Epithelial cell of prostate (primary cell): Measurements from ENCODE around the gene SCN9A.

ENCODE experiments used
- DNase-seq: peaks from one replicate; pipeline ENCODE4 v3.0.0-alpha.2; 2011; ENCODE audit warnings: low read depth, low spot score
- H3K27ac ChIP-seq: fragments of 450-650 bp; 2 replicates; pipeline ENCODE4 v1.5.1; 2017; ENCODE audit warnings: mild to moderate bottlenecking

The SCN9A gene

DNA sequence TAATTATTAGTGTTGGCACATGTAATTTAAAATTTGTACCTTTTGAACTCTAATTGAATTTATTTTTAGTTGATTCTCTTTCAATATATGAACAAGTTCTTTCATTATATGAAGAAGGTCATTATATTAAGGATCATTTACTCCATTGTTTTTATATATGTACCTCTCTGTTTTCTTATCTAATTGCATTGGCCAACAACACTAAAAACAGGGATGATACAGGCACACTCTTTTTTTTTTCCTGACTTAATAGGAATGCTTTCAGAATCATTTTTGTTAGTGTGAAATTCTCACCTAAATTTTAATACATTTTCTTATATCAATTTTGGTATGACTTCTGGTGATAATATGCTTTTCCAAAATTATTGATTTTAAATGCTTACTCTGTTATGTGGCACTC, 173.0 kb downstream of the SCN9A start:
- no peak overlapping the region for H3K27ac ChIP-seq
- no peak for DNase-seq

DNA sequence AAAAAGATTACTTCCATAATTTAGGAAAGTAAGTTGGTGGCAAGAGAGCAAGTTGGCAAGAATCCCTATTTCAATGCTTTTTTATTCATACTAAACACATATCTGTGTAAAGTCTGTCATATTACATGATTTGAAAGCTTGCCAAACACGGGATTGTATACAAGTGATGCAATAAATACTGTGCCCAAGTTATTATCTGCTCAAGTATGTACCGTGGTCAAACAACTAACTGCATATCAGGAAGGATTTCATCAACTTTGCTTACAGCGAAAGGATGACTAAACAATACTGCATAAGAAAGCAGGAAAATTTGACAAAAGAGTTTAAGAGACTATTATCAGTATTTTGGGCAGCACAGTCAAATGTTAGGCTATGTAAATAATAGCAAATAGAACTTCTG, 178.3 kb downstream of the SCN9A start:
- DNase-seq: no peak
- no peak overlapping the region for H3K27ac ChIP-seq

DNA sequence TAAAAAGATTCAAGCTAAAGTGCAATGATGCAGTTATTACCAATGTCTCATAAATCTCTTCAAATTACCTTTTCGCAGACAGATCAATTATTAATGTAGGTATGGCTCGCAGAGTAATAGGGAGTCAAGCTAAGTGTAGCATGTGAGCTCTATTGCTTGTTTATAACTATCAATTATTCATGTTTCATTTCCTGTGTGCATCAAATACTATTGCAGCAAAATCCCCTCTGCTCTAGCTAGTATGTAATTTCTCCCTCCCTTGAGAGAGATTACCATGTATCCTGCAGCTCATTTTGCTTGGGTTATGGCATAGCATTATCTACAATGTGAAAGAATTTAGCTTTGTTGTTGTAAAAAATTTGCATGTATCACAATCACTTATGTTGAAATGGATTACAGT, 182.3 kb downstream of the SCN9A start:
- no peak for DNase-seq
- H3K27ac ChIP-seq: no peak overlapping the region

DNA sequence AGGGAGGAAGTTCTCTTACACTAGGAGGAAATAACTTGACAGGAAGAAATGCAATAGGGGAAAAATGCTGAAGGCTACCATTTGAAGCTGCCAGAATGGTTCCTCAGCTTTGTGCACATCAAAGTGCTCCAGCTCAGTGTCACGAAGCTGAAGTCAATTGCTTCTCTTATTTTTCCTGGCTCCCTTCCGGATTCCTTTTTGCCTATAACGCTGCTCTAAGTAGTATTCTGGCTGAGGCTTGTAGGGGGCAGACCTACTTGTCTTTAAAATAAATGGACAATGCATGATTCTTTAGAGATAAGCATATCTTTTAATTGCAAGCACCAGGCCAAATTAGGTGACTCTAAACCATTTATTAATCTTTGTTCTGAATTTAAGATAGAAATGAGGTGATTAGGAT, 187.7 kb downstream of the SCN9A start:
- no peak for DNase-seq
- no peak overlapping the region for H3K27ac ChIP-seq

DNA sequence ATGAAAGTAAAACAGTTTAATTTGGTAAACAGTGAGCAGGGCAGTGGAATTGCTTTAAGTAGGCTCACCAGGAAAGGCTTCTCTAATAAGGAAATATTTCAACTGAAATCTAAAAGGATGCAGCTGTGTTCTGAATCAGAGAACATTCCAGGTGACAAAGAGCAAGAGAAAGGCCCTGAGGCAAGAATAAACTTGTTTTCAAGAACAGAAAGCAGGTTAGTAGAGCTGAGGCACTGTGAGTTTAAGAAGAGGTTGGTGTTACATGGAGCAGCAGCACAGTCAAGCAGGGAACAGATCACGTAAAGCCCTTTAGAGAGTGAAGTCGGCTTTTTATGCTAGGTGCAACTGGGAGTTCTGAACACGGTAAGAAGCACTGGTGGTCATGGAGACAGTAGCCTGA, 191.0 kb downstream of the SCN9A start:
- DNase-seq: peak; percentile 93
- H3K27ac ChIP-seq: peak overlapping the region; percentile 93

DNA sequence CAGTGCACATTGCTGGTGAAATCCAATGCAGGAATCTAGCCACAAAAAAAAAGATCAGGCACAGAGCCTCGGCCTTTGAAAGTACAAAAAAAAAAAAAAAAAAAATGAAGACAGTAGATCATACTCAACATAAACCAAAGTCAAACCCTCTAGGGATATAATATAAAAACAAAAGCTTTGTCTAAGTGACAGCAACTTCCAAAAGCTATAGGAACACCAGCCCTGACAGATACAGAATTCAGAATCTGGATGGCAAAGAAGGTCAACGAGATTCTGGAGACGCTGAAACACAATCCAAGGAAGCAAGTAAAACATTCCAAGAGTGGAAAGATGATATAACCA, 194.0 kb downstream of the SCN9A start:
- no peak overlapping the region for H3K27ac ChIP-seq
- no peak for DNase-seq

DNA sequence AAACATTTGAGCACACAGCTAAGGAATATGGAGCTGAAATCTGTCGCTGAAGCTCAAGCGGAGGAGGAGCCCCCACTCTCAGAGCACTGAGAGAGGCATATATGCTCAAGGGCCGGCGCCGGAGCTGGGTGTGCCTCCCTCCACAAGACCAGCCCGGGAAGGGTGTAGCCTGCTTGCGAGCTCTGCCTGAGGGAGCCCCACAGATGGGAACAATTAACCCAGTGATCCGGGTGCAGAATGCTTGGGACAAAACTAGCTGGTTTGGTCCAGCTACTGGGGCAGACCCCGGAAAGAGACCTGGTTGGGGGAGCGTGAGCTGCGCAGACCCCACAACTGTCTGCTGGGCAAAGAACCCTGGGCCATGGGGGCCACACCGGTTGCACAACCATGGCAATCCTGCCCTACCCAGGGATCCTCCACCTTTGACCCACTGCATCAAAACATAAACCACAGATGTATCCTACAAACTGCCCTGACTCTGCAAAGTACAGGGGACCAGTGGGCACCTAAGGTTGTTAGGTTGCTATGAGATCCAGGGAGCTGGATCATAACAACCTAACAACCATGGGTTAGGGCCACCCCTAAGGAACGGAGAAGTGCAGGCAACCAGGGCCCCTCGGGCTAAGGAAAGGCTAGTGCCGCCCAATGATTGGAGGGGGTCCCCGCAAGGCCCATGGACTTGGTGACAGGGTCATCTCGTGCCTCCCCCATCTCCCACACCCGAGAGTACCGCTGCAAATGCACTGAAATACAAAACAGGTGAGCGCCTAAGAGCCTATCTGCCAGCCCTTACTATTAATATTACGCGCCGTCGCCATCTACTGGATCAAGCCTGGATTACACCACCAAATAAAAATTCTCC, 194.6 kb downstream of the SCN9A start:
- no peak for DNase-seq
- no peak overlapping the region for H3K27ac ChIP-seq

DNA sequence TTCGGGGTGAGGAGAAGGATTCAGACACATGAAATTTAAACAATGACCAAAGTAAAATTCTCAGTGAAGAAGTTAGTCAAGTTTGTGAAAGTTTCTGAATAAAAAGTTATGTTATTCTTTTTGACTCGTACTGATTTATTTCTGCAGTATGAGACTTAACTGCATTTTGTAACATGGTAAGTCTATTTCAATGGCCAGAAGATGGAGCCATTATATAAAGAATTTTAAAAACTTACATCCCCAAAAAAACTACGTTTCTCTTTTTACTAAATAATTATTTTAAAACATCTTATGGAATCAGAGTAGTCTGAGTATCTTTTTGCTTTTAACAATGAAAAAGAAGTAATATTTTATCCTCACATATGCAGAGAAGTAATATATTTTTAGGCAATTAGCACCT, 196.5 kb downstream of the SCN9A start:
- H3K27ac ChIP-seq: no peak overlapping the region
- DNase-seq: no peak

DNA sequence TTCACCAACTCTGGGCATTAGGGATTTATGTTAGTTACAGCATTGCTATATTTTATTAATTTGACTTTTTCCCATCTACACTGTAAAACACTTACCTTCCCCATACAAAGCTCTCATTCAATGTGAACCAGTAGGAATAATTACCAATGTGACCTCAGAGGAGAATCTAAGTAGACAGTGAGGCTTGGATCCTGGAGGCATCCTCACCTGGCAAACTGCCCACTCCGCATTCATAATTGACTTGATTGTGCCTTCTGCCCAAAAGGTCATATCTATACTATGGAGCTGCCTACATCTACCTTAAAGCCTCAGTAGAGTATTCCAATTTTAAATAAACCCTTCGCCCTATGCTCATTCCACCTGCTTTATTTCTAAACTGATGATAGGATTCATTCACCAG, 202.5 kb downstream of the SCN9A start:
- DNase-seq: no peak
- no peak overlapping the region for H3K27ac ChIP-seq

DNA sequence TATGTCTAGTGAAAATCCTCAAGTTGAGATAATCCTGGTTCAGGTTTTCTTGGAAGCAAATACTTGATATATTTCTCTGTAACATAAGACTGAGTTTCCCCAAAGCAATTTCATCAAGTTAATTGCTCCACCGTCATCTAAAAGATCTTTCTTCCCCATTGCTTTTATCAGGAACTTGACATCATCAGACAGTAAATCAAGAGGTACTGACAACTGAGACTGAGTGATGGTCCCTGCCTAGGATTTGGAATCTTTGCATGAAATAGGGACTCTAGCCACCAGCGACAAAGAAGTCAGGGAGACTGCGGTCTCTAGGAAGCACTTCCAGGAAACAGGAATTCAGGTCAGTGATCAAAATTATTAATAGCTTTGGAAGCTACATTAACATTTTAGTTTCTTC, 204.5 kb downstream of the SCN9A start:
- DNase-seq: no peak
- H3K27ac ChIP-seq: no peak overlapping the region

DNA sequence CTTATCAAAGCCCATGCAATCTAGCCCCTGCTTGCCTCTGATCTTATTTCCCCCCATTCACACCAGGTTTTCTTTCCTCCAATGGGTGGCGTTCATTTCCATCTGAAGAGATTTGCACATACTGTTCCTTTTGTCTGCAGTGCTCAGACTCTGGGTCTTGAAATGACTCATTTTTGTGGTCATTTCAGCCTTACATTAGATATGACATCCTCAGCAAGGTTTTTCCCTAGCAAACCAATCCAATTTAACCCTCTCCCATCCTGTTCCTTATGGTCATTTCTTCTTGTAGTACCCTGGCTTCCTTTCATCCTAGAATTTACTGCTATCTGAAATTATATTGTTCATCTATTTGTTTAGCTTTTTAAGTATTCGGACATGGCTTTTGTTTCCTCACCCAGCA, 205.4 kb downstream of the SCN9A start:
- H3K27ac ChIP-seq: no peak overlapping the region
- no peak for DNase-seq

DNA sequence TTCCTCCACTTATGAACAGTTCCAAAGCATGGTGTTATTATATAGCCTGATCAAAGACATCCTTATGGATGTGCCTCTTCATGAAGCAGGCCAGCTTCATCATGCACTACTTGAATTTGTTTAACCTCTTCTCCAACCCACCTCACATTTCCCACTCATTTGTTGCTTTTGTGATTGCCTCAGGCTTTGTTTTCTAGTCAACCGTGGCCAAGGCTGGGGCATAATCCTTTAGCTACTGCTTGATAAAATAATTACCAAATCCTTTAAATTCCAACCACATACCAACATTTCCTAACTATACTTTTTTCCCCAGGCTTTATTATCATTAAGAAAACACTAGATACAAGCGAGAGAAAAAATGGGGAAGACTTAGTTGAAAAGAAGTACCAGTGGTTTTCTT, 208.3 kb downstream of the SCN9A start:
- DNase-seq: no peak
- no peak overlapping the region for H3K27ac ChIP-seq

DNA sequence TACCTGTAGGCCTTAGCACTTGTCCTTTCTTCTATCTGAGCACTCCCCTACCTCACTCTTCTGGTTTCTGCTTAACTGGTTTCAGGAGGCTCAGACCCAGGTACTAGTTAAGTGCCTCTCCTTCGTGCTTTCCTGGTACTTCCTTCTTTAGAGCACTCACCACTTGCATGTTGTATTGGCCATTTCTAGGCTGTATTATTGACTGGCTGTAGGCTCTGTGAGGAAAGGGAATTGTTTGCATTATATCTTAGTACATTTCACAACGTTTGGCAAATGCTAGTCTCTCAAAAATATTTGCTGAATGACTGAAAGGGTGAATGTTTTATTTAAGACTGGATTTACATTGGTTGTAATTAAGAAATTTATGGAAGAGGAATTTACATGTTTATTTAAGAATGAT, 212.0 kb downstream of the SCN9A start:
- no peak for DNase-seq
- H3K27ac ChIP-seq: no peak overlapping the region

DNA sequence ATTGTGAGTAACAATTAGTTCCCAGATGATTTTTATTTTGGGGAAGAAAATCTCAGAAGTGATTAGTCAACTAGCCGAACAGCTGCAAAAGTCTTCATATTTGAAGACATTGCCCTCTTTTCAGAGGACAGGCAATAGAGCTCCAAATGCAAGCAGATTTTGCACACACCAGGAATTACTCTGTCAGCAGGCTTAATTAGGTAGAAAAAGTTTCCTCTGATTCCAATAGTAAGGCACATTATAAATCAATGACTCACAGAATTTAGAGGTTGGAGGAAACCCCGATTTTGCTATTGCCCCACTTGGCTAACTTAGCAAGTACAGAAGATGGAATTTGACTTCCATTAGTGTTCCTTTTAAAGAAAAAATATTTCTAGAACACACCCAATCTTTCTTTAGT, 217.2 kb downstream of the SCN9A start:
- DNase-seq: no peak

DNA sequence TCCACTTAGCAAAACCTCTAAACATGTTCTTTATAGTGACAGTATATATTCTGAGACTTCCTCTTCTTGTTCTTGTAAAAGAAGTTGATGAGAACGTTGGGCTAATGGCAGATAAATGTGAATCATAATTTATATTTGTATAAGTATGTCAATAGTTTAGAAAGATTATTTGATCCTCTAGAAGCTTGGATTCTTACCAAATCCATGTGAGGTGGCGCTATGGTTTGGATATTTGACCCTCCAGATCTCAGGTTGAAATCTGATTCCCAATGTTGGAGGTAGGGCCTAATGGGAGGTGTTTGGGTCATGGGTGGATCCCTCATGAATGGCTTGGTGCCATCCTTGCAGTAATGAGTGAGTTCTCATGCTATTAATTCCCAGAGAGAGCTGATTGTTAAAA, 218.2 kb downstream of the SCN9A start:
- no peak for DNase-seq

More for the DNA sequence above, 217.2 kb downstream of the SCN9A start:
- no peak overlapping the region for H3K27ac ChIP-seq

DNA sequence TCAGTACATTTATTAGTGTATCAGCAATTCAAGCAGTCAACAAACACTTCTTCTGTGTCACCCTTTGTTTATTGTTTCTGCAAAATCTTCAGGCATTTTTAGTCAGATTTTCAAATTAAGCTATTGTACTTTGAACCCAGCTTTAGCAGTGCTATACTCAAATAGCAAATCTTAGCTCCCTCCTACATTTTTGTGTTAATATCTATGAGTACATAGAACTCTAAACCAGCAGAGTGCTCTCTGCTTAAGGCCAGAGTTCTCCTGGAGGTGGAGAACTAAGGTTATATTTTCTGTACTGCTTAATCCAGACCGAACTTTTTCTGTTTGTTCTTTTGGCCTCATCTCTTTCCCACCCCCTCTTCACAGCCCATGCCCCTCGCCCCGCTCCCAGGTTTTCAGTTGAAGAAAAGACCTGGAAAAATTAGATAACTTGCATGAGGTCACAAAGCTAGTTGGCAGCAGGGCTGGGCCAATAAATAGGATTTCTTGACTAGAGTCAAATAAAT, 218.7 kb downstream of the SCN9A start:
- DNase-seq: no peak
- H3K27ac ChIP-seq: no peak overlapping the region

More for the DNA sequence above, 218.2 kb downstream of the SCN9A start:
- H3K27ac ChIP-seq: no peak overlapping the region

DNA sequence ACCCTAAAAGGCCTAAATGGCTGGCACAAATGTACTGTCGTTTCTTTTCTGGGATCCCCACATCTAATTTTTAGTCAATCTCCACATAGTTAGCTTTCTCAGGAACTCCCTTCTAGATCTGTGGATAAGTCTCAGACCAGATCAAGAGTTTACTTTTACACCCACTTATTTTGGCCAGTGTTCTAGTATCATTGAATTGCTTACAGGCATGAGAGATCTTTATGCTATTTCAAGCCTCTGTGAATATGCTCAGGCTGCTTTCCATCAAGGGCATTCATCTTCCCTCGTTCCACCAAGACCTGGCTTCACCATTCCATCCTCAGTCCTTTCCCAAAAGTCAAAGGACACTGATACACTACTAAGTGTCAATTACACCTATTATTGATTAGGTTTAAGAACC, 220.2 kb downstream of the SCN9A start:
- DNase-seq: no peak
- H3K27ac ChIP-seq: no peak overlapping the region

DNA sequence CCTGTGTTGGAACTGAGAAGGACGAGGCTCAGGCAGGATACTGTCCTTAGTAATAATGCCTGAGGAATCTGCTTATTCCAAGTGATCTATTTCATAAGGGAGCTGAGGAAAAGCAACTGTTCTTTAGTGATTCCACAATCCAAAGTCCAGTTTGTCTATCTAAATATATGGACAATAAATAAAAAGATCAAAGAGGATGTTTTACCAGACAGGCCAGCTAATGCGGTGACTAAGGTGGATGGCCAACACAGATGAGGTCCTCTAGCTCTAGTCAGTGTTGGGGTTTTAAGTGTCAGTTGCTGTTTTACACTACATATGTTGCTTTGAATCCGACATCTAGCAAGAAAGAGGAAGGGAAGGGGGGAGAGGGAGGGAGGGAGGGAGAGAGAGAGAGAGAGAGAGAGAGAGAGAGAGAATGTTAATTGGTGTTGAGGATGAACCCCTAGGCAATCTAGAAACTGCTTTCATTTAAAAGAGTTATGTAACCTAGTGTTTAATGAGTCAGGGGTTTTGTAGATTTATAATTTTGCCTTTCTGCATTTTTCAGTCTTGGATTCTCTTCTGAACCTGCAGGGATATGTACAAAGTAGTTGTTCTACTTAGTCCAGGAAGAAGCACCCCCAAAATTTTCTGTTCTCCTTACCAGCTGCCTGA, 220.9 kb downstream of the SCN9A start:
- DNase-seq: no peak
- no peak overlapping the region for H3K27ac ChIP-seq

DNA sequence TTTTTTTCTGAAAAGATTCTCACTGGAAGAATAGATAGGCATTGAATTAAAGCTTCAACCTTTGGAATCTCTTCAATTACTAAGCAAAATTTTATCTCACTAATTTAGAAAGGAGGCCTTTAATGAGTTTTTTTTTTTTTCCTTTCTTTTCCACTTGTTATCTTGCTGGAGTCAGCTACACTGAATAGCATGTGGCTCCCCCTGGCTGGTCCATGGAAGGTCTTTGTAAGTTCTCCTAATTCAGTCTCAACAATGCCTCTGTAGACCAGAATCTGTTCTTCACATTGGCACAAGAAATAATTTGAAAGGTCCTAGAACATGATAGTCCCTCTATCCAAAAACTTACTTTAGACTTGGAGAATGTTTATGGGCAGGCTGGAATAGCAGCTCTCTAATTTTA, 223.7 kb downstream of the SCN9A start:
- no peak for DNase-seq
- H3K27ac ChIP-seq: no peak overlapping the region

DNA sequence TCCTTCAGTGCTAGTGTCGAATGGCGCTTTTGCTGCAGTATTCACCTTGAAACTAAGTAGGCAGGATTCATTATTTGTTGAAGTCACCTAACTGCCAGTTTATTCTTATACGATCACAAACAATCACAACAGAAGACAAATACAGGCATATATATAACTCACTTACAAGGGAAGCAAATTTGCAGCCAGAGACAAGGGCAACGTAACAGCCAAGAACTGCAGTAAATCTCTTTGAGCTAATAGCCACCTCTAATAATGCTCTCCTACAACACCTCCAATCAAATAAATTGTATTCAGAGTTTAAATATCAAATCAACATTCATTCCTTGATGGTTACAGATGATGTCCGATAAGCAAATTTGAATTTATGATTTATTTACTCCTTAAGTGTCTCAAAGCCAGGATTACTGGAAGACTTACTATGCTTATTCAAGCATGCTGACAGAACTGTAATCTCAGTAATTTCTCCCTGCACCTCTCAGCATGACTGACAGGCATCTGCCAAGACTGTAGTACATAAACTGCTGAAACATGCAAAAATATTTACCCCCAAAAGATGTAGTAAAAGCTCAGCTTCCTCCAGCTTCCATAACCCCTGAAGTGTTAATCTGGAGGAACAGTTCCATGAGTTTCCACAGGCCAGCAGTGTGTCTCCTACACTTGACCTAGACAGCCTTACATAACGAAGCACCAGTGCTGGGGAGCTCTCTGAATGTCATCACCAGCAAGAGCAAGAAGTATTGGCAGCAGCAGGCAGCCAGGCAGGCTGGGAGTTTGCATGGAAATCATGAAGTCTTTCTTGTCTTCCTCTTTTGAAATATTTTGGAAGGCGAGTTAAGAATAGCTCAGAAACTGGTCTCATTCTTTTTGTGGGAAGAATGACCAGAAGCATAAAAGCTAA, 227.0 kb downstream of the SCN9A start:
- no peak overlapping the region for H3K27ac ChIP-seq
- no peak for DNase-seq

DNA sequence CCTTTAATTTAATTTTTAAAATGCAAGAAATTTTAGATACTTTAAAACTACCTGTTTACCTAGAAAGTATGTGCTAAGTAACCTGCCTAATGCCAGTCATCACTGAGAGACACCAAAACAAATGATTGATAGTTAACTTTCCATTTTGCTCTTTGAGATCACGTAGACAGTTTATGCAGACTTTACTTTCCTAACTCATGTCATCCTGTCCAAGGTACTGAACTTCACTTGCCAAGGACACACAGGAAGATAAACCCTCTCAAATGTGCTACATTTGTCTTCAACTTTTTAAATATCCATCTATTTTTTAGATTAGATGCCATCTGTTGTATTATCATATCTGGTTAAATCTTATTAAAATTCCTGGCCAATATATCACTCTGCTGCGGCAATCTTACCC, 227.9 kb downstream of the SCN9A start:
- H3K27ac ChIP-seq: no peak overlapping the region
- DNase-seq: no peak
